Loucy (cell line): ENCODE data around the gene CEP44.

Experiments
- H2AFZ ChIP-seq: fragments of 200-600 bp; sonication (generic); 2 replicates; pipeline ENCODE4 v1.6.0; 2016; ENCODE audit warnings: antibody characterized with exemption, mild to moderate bottlenecking, low read length, moderate library complexity
- H3F3A ChIP-seq: fragments of 200-600 bp; 2 replicates; pipeline ENCODE4 v1.6.0; 2016; ENCODE audit warnings: antibody characterized with exemption, low read depth, mild to moderate bottlenecking
- H3K27me3 ChIP-seq: fragments of 200-600 bp; sonication (generic); 2 replicates; pipeline ENCODE4 v1.6.1; 2014; ENCODE audit warnings: low read length, mild to moderate bottlenecking; ENCODE audit not compliant: insufficient read depth, poor library complexity, severe bottlenecking
- H3K36me3 ChIP-seq: fragments of 200-600 bp; sonication (generic); 2 replicates; pipeline ENCODE4 v1.6.1; 2016; ENCODE audit warnings: low read length; ENCODE audit not compliant: insufficient read depth
- H3K4me1 ChIP-seq: fragments of 200-600 bp; sonication (generic); 2 replicates; pipeline ENCODE4 v1.5.1; 2014; ENCODE audit warnings: low read length, mild to moderate bottlenecking; ENCODE audit not compliant: insufficient read depth, poor library complexity, severe bottlenecking
- H3K4me2 ChIP-seq: fragments of 200-600 bp; sonication (generic); 2 replicates; pipeline ENCODE4 v1.6.0; 2014; ENCODE audit warnings: antibody characterized with exemption, low read length, low read depth, mild to moderate bottlenecking; ENCODE audit not compliant: poor library complexity, severe bottlenecking
- H3K4me3 ChIP-seq: fragments of 200-600 bp; sonication (generic); 2 replicates; pipeline ENCODE4 v1.5.1; 2014; ENCODE audit warnings: low read length, mild to moderate bottlenecking, mixed read lengths; ENCODE audit not compliant: poor library complexity, severe bottlenecking
- H3K79me2 ChIP-seq: fragments of 200-600 bp; sonication (generic); 2 replicates; pipeline ENCODE4 v1.6.1; 2014; ENCODE audit warnings: low read length; ENCODE audit not compliant: insufficient read depth
- H3K9ac ChIP-seq: fragments of 200-600 bp; sonication (generic); 2 replicates; pipeline ENCODE4 v1.6.0; 2014; ENCODE audit warnings: mild to moderate bottlenecking, low read depth, low read length, moderate library complexity; ENCODE audit not compliant: poor library complexity, severe bottlenecking
- H3K9me2 ChIP-seq: fragments of 200-600 bp; sonication (generic); replicated peaks from 2 replicates; pipeline ENCODE4 v1.6.1; 2016; ENCODE audit warnings: low read depth, low read length, mixed read lengths
- H3K9me3 ChIP-seq: fragments of 200-600 bp; sonication (generic); 2 replicates; pipeline ENCODE4 v1.6.1; 2014; ENCODE audit warnings: mild to moderate bottlenecking, antibody characterized with exemption, low read length, low read depth; ENCODE audit not compliant: insufficient read depth
- H4K20me1 ChIP-seq: fragments of 200-600 bp; sonication (generic); 2 replicates; pipeline ENCODE4 v1.6.0; 2014; ENCODE audit warnings: antibody characterized with exemption, low read length, mild to moderate bottlenecking; ENCODE audit not compliant: insufficient read depth, poor library complexity, severe bottlenecking
- EZH2phosphoT487 ChIP-seq: fragments of 200-600 bp; IDR thresholded peaks from 2 replicates; pipeline ENCODE4 v1.6.1; 2018; ENCODE audit warnings: antibody characterized with exemption, mild to moderate bottlenecking, moderate library complexity, borderline replicate concordance
- TF ChIP-seq, protein P1 (sequence below): fragments of 200-600 bp; sonication (generic); conservative IDR thresholded peaks from 2 replicates; pipeline ENCODE4 v1.5.1; 2014; ENCODE audit warnings: mild to moderate bottlenecking, antibody characterized with exemption, low read length

CEP44 gene

GRCh38 chr4:174307694-174308093 lies 24.0 kb downstream of the CEP44 start:
- H3K4me2 ChIP-seq, result no peak overlapping the region
- no peaks in the 10 kb centered on the region for H4K20me1 ChIP-seq
- H2AFZ ChIP-seq, result no peak overlapping the region
- no peaks in the 10 kb centered on the region for H3F3A ChIP-seq
- H3K4me3 ChIP-seq, result no peak overlapping the region
- H3K9me3 ChIP-seq, result no peaks in the 10 kb centered on the region
- no peaks in the 10 kb centered on the region for H3K79me2 ChIP-seq
- no peak overlapping the region for H3K9ac ChIP-seq
- H3K27me3 ChIP-seq, result no peaks in the 10 kb centered on the region
- H3K9me2 ChIP-seq, result no peaks in the 10 kb centered on the region
- peaks cover 68% of the 10 kb centered on the region for H3K36me3 ChIP-seq
- no peak for TF ChIP-seq EZH2phosphoT487
- TF ChIP-seq, protein P1, sequence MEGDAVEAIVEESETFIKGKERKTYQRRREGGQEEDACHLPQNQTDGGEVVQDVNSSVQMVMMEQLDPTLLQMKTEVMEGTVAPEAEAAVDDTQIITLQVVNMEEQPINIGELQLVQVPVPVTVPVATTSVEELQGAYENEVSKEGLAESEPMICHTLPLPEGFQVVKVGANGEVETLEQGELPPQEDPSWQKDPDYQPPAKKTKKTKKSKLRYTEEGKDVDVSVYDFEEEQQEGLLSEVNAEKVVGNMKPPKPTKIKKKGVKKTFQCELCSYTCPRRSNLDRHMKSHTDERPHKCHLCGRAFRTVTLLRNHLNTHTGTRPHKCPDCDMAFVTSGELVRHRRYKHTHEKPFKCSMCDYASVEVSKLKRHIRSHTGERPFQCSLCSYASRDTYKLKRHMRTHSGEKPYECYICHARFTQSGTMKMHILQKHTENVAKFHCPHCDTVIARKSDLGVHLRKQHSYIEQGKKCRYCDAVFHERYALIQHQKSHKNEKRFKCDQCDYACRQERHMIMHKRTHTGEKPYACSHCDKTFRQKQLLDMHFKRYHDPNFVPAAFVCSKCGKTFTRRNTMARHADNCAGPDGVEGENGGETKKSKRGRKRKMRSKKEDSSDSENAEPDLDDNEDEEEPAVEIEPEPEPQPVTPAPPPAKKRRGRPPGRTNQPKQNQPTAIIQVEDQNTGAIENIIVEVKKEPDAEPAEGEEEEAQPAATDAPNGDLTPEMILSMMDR, result no peak
- H3K4me1 ChIP-seq, result no peaks in the 10 kb centered on the region

DNA sequence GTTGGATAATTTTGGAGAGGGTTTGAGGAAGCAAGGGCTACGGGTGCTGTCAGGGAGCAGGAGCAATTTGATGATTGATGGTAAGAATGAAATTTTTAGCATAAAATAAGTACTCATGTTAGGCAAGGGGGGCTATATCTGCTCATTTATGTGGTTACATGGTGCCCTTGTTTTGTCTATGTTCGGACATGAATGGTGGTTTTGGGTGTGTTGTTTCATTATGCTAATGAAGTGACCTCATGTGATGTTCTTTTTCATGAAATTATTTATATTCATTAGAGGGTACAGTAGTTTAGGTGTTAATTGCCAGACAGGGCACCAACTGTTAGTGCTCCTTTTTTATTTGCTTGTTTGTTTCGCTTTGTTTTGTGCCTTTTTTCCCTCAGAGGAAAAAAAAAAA lies 29.3 kb downstream of the CEP44 start:
- Histone ChIP-seq H3K36me3 (peaks cover 44% of the 10 kb centered on the region; the same call in 1 of the 2 replicates), H3K9ac (no peak overlapping the region), H3K9me3 (no peaks in the 10 kb centered on the region), H3K9me2 (no peaks in the 10 kb centered on the region), H3F3A (no peaks in the 10 kb centered on the region), H3K79me2 (no peaks in the 10 kb centered on the region), H3K4me1 (no peaks in the 10 kb centered on the region), H3K4me3 (no peak overlapping the region), H2AFZ (no peak overlapping the region), H3K27me3 (no peaks in the 10 kb centered on the region), H3K4me2 (no peak overlapping the region), H4K20me1 (no peaks in the 10 kb centered on the region)
- TF ChIP-seq, protein P1, result no peak
- TF ChIP-seq EZH2phosphoT487, result no peak

DNA sequence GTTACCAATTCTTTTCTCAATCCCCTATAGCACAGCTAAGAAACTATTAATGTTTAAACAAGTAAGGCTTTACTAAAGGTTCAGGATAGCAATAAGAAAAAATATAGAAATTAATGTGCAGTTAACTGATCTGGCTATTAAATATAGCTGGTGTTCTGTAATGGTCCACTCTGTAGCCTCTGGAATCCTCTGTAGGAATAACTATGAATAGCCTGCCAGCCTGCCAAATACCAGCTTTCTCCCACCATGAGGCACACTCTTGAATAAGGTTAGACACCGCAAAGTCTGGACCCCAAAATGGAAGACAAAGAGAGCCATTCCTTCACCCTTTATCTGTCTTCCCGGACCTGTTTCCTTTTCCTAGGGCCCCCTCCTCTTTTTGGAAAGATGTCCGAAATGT lies 30.6 kb downstream of the CEP44 start:
- H3K9ac ChIP-seq, result no peak overlapping the region
- no peak overlapping the region for H3K4me3 ChIP-seq
- H3K4me2 ChIP-seq, result no peak overlapping the region
- H3K4me1 ChIP-seq, result no peaks in the 10 kb centered on the region
- H3K9me3 ChIP-seq, result no peaks in the 10 kb centered on the region
- no peak for TF ChIP-seq EZH2phosphoT487
- TF ChIP-seq, protein P1, result no peak
- no peaks in the 10 kb centered on the region for H3F3A ChIP-seq
- H3K79me2 ChIP-seq, result no peaks in the 10 kb centered on the region
- H3K9me2 ChIP-seq, result no peaks in the 10 kb centered on the region
- H3K36me3 ChIP-seq, result peaks cover 41% of the 10 kb centered on the region; the same call in 1 of the 2 replicates
- H4K20me1 ChIP-seq, result no peaks in the 10 kb centered on the region
- no peaks in the 10 kb centered on the region for H3K27me3 ChIP-seq
- H2AFZ ChIP-seq, result no peak overlapping the region
